Panc1 (cell line): ENCODE results near the gene ZNF516.

Source experiments
- TCF7L2 ChIP-seq: IDR thresholded peaks from 2 replicates; pipeline ENCODE4 v1.6.1; 2011; ENCODE audit warnings: mild to moderate bottlenecking, low read depth, low read length, inconsistent platforms
- TF ChIP-seq, protein P1 (sequence below): fragments of 450-650 bp; IDR thresholded peaks from 2 replicates; pipeline ENCODE4 v1.5.1; 2017; ENCODE audit warnings: mild to moderate bottlenecking

DNA sequence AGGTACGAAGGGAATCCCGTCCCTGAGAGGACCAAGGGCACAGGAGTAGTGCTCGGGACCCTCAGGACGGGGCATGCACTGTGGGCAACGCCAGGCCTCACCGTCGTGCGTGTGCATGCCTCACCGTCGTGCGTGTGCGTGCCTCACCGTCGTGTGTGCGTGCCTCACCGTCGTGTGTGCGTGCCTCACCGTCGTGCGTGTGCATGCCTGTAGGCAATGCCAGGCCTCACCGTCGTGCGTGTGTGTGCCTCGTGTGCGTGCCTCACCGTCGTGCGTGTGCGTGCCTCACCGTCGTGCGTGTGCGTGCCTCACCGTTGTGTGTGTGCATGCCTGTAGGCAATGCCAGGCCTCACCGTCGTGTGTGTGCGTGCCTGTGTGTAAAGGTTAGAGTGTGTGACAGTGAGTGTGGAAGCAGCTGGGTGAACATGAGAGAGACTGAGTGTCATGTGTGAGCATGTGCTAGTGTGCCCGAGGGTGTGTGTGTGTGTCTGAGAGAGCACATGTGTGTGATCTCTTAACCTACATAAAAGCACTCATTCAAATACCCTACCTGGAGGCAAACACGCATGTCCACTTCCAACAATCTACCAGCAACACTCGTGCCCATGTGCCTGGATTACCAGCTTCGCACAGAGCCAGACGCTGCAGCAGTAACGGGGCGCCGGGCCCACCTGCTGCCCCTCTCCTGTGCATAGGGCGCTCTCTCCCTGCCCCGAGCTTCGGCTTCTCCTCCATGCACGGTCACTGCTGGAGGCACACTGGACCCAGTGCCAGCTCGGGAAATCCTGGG lies 36.3 kb downstream of the ZNF516 start:
- TF ChIP-seq, protein P1, sequence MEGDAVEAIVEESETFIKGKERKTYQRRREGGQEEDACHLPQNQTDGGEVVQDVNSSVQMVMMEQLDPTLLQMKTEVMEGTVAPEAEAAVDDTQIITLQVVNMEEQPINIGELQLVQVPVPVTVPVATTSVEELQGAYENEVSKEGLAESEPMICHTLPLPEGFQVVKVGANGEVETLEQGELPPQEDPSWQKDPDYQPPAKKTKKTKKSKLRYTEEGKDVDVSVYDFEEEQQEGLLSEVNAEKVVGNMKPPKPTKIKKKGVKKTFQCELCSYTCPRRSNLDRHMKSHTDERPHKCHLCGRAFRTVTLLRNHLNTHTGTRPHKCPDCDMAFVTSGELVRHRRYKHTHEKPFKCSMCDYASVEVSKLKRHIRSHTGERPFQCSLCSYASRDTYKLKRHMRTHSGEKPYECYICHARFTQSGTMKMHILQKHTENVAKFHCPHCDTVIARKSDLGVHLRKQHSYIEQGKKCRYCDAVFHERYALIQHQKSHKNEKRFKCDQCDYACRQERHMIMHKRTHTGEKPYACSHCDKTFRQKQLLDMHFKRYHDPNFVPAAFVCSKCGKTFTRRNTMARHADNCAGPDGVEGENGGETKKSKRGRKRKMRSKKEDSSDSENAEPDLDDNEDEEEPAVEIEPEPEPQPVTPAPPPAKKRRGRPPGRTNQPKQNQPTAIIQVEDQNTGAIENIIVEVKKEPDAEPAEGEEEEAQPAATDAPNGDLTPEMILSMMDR = no peak
- TF ChIP-seq TCF7L2 = no peak
